Keratinocyte (primary cell): ENCODE measurements around the gene IGFBP3. TPM values are rescaled to one million over a fixed set of nuclear protein-coding genes. Genes with fewer than 3 reads are reported as not detected.

Experiments
- DNase-seq: peaks from one replicate; pipeline ENCODE4 v3.0.0-alpha.2; 2011; ENCODE audit warnings: low read depth, missing footprints, low spot score
- FAIRE-seq: peaks from 2 replicates; lab custom pipeline; 2011; peaks lifted over from hg19 to GRCh38; lab: Jason Lieb, UNC
- H2AFZ ChIP-seq: 2 replicates; pipeline ENCODE4 v1.6.0; 2012; ENCODE audit warnings: low read length, control low read depth, inconsistent platforms; ENCODE audit not compliant: control insufficient read depth
- H3K27ac ChIP-seq: 2 replicates; pipeline ENCODE4 v1.5.1; 2011; ENCODE audit warnings: low read length; ENCODE audit not compliant: control insufficient read depth, insufficient read depth
- H3K27me3 ChIP-seq: 3 replicates; pipeline ENCODE4 v1.6.0; 2011; ENCODE audit warnings: low read length; ENCODE audit not compliant: control insufficient read depth, insufficient read depth; ENCODE audit errors: extremely low read depth
- H3K36me3 ChIP-seq, 2 experiments: 2 replicates in 1 of 2; 3 replicates in 1 of 2; pipeline ENCODE4 v1.5.1; 2011; ENCODE audit warnings: low read length in 2 of 2, mild to moderate bottlenecking in 1 of 2; ENCODE audit not compliant: control insufficient read depth in 2 of 2, insufficient read depth in 2 of 2; ENCODE audit errors: extremely low read depth in 1 of 2
- H3K4me1 ChIP-seq: 3 replicates; pipeline ENCODE4 v1.5.1; 2011; ENCODE audit warnings: low read length; ENCODE audit not compliant: control insufficient read depth, insufficient read depth; ENCODE audit errors: extremely low read depth
- H3K4me2 ChIP-seq: 3 replicates; pipeline ENCODE4 v1.6.0; 2011; ENCODE audit warnings: low read depth, low read length; ENCODE audit not compliant: control insufficient read depth, insufficient read depth; ENCODE audit errors: extremely low read depth
- H3K4me3 ChIP-seq, 3 experiments: fragments of 200-600 bp in 1 of 3; sonication (generic) in 1 of 3; 2 replicates in 2 of 3; 3 replicates in 1 of 3; pipeline ENCODE4 v1.5.1; 2011 to 2016; ENCODE audit warnings: low read length in 3 of 3, mild to moderate bottlenecking in 3 of 3, control low read depth in 2 of 3, inconsistent platforms in 1 of 3, low read depth in 1 of 3, mixed read lengths in 1 of 3, mixed run types in 1 of 3, moderate library complexity in 1 of 3; ENCODE audit not compliant: control insufficient read depth in 2 of 3, insufficient read depth in 2 of 3; ENCODE audit errors: extremely low read depth in 1 of 3
- H3K79me2 ChIP-seq: 2 replicates; pipeline ENCODE4 v1.6.0; 2012; ENCODE audit warnings: low read length; ENCODE audit not compliant: control insufficient read depth, insufficient read depth
- H3K9ac ChIP-seq: 3 replicates; pipeline ENCODE4 v1.6.0; 2011; ENCODE audit warnings: low read length; ENCODE audit not compliant: control insufficient read depth, insufficient read depth; ENCODE audit errors: extremely low read depth
- H3K9me1 ChIP-seq: 3 replicates; pipeline ENCODE4 v1.6.0; 2011; ENCODE audit warnings: low read length; ENCODE audit not compliant: control insufficient read depth, insufficient read depth; ENCODE audit errors: extremely low read depth
- H3K9me3 ChIP-seq: 2 replicates; pipeline ENCODE4 v1.5.1; 2012; ENCODE audit warnings: low read depth, low read length; ENCODE audit not compliant: control insufficient read depth
- H4K20me1 ChIP-seq: 3 replicates; pipeline ENCODE4 v1.6.0; 2011; ENCODE audit warnings: low read length; ENCODE audit not compliant: control insufficient read depth, insufficient read depth; ENCODE audit errors: extremely low read depth
- EZH2 ChIP-seq: IDR thresholded peaks from one replicate; pipeline ENCODE4 v1.6.1; 2012; ENCODE audit warnings: inconsistent platforms, mild to moderate bottlenecking, low read length, moderate library complexity
- dilution Hi-C: fragments of 300-500 bp; cut with MboI; formaldehyde crosslinking; loops from one replicate; pipeline ENCODE4 v1.7.0; 2020; ENCODE audit warnings: low sequenced_read_pairs; ENCODE audit not compliant: extremely low pct_ligation_motif_present
- polyA plus RNA-seq, 5 experiments: library from polyadenylated mRNA; depleted of rRNA in 3 of 5; stranded (reverse) in 3 of 5; stranded (forward) in 1 of 5; unstranded in 1 of 5; fragments of >200 nt; gene quantifications; 1 replicate in 1 of 5; 2 replicates in 3 of 5; 3 replicates in 1 of 5; pipeline versions ENCODE4 v1.2.1 to v1.2.3, GENCODE V29; 2011 to 2012; ENCODE audit warnings: missing spikeins in 2 of 5, low read depth in 1 of 5, low replicate concordance in 1 of 5
- TF ChIP-seq, protein P1 (sequence below), 3 experiments: IDR thresholded peaks in 1 of 3; conservative IDR thresholded peaks in 1 of 3; optimal IDR thresholded peaks in 1 of 3; 2 replicates in 2 of 3; 3 replicates in 1 of 3; pipeline versions ENCODE3 to v1.5.1; 2011; ENCODE audit warnings: low read length in 3 of 3, mild to moderate bottlenecking in 3 of 3, moderate library complexity in 2 of 3, control low read depth in 1 of 3, inconsistent platforms in 1 of 3; ENCODE audit not compliant: insufficient read depth in 2 of 3; ENCODE audit errors: extremely low read depth in 1 of 3

Gene IGFBP3
- polyA plus RNA-seq, 1 donor (not counting 4 experiments of a cell fraction or from before 2014, with no cell fraction given): 14.0 TPM

GRCh38 chr7:45969940-45970339 lies 48.9 kb upstream of the IGFBP3 start:
- no peaks in the 10 kb centered on the region for H3K9me1 ChIP-seq
- H3K27me3 ChIP-seq: no peaks in the 10 kb centered on the region
- H3K36me3 ChIP-seq: no peaks in the 10 kb centered on the region
- H3K79me2 ChIP-seq: no peaks in the 10 kb centered on the region
- no peak overlapping the region for H2AFZ ChIP-seq
- dilution Hi-C loops: no loop called here
- H4K20me1 ChIP-seq: no peaks in the 10 kb centered on the region
- FAIRE-seq (no peak), DNase-seq (no peak)
- no peak overlapping the region for H3K4me3 ChIP-seq
- H3K9me3 ChIP-seq: no peaks in the 10 kb centered on the region
- no peak overlapping the region for H3K9ac ChIP-seq
- H3K27ac ChIP-seq: no peak overlapping the region
- no peak overlapping the region for H3K4me2 ChIP-seq
- no peaks in the 10 kb centered on the region for H3K4me1 ChIP-seq
- no peak for TF ChIP-seq EZH2
- TF ChIP-seq, protein P1, sequence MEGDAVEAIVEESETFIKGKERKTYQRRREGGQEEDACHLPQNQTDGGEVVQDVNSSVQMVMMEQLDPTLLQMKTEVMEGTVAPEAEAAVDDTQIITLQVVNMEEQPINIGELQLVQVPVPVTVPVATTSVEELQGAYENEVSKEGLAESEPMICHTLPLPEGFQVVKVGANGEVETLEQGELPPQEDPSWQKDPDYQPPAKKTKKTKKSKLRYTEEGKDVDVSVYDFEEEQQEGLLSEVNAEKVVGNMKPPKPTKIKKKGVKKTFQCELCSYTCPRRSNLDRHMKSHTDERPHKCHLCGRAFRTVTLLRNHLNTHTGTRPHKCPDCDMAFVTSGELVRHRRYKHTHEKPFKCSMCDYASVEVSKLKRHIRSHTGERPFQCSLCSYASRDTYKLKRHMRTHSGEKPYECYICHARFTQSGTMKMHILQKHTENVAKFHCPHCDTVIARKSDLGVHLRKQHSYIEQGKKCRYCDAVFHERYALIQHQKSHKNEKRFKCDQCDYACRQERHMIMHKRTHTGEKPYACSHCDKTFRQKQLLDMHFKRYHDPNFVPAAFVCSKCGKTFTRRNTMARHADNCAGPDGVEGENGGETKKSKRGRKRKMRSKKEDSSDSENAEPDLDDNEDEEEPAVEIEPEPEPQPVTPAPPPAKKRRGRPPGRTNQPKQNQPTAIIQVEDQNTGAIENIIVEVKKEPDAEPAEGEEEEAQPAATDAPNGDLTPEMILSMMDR (optimal IDR thresholded peaks at IDR 0.05 in 1 of 3, IDR thresholded peaks at IDR 0.05 in 1 of 3, conservative IDR thresholded peaks at IDR 0.05 in 1 of 3; ENCODE audit: extremely low read depth in 1 of 3, insufficient read depth in 2 of 3, low read length in 3 of 3): no peak

DNA sequence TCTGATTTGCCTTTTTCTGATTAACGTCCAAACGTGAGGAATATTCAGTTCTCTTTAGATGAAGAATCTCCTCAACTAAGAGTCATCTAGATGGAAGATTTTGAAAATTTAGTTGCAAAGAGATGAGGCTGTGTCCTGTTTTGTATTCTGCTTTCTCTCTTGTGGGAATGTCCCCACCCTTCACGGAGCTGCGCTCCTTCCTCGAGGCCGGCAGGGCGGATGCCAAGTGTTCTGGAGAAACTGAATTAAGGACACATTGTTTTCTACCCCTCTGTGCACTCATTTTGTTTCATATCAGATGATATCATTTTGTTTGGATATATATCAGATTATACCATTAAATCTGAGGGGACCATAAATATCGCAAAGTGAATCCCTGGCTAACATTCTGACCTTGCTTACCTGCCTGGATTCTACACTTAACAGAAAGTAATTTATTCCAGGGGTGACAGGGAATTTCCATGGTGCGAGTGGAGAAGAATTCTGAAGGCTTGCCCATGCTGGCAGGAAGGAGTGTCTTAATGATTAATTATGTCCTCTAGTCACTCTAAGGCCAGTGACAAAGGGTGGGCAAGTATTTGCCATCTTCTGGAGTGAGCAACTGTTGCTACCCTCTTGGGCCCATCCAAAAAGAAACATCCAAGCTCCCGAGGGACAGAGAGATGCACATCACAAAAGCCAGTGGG lies 47.9 kb upstream of the IGFBP3 start:
- no peak overlapping the region for H3K9ac ChIP-seq
- no peaks in the 10 kb centered on the region for H3K9me1 ChIP-seq
- dilution Hi-C loops: no loop called here
- H3K9me3 ChIP-seq: no peaks in the 10 kb centered on the region
- no peaks in the 10 kb centered on the region for H3K36me3 ChIP-seq
- no peak overlapping the region for H3K4me2 ChIP-seq
- no peak overlapping the region for H3K27ac ChIP-seq
- H3K4me1 ChIP-seq: no peaks in the 10 kb centered on the region
- no peak for FAIRE-seq
- TF ChIP-seq, protein P1 (optimal IDR thresholded peaks at IDR 0.05 in 1 of 3, IDR thresholded peaks at IDR 0.05 in 1 of 3, conservative IDR thresholded peaks at IDR 0.05 in 1 of 3; ENCODE audit: extremely low read depth in 1 of 3, insufficient read depth in 2 of 3, low read length in 3 of 3): no peak
- no peak overlapping the region for H3K4me3 ChIP-seq
- H2AFZ ChIP-seq: no peak overlapping the region
- no peaks in the 10 kb centered on the region for H3K27me3 ChIP-seq
- H4K20me1 ChIP-seq: no peaks in the 10 kb centered on the region
- no peaks in the 10 kb centered on the region for H3K79me2 ChIP-seq
- DNase-seq: no peak
